GF-D8 (cell line): ENCODE measurements around the gene B4GALT6.

Source experiments
- DNase-seq: peaks from one replicate; lab custom pipeline; 2025; lab: John Stamatoyannopoulos, UW

B4GALT6 gene

GRCh38 chr18:31688606-31689005 lies 4.2 kb upstream of the B4GALT6 start:
- no peak for DNase-seq

- DNase-seq = no peak
These were observed 2.9 kb upstream of the B4GALT6 start for GRCh38 chr18:31686986-31687928.

- no peak for DNase-seq
These were observed 2.2 kb upstream of the B4GALT6 start for GRCh38 chr18:31686572-31686971.

GRCh38 chr18:31685097-31686082 lies 1.0 kb upstream of the B4GALT6 start:
- no peak for DNase-seq

- DNase-seq = no peak
These were observed 458 bp downstream of the B4GALT6 start for GRCh38 chr18:31683968-31684278.

GRCh38 chr18:31683106-31683505 lies 1.3 kb downstream of the B4GALT6 start:
- DNase-seq = no peak

- DNase-seq = no peak
These were observed 3.4 kb downstream of the B4GALT6 start for GRCh38 chr18:31680831-31681568.

GRCh38 chr18:31680433-31680811 lies 4.0 kb downstream of the B4GALT6 start:
- no peak for DNase-seq

- no peak for DNase-seq
These were observed 4.5 kb downstream of the B4GALT6 start for GRCh38 chr18:31679791-31680432.

- no peak for DNase-seq
These were observed 5.1 kb downstream of the B4GALT6 start for GRCh38 chr18:31679133-31679742.

- no peak for DNase-seq
These were observed 6.0 kb downstream of the B4GALT6 start for GRCh38 chr18:31678425-31678824.

- no peak for DNase-seq
These were observed 6.8 kb downstream of the B4GALT6 start for GRCh38 chr18:31677592-31677991.

- no peak for DNase-seq
These were observed 9.0 kb downstream of the B4GALT6 start for GRCh38 chr18:31675404-31675803.

GRCh38 chr18:31672628-31673135 lies 11.7 kb downstream of the B4GALT6 start:
- no peak for DNase-seq

- DNase-seq = no peak
These were observed 12.4 kb downstream of the B4GALT6 start for GRCh38 chr18:31671951-31672350.

GRCh38 chr18:31669541-31669940 lies 14.8 kb downstream of the B4GALT6 start:
- no peak for DNase-seq

- no peak for DNase-seq
These were observed 17.2 kb downstream of the B4GALT6 start for GRCh38 chr18:31667185-31667584.

GRCh38 chr18:31666055-31666454 lies 18.3 kb downstream of the B4GALT6 start:
- DNase-seq = no peak

- no peak for DNase-seq
These were observed 20.3 kb downstream of the B4GALT6 start for GRCh38 chr18:31664101-31664500.

GRCh38 chr18:31661965-31662364 lies 22.4 kb downstream of the B4GALT6 start:
- no peak for DNase-seq

GRCh38 chr18:31660763-31661162 lies 23.6 kb downstream of the B4GALT6 start:
- DNase-seq = no peak
